Neuronal stem cell (in vitro differentiated cells): ENCODE results near the gene SNX7. TPM values are rescaled to one million over a fixed set of nuclear protein-coding genes. Genes with fewer than 3 reads are reported as not detected.
A peak's percentile ranks its signal among the peaks of the same experiment; 100 is the strongest.

Source experiments
- DNase-seq: peaks from one replicate; pipeline ENCODE4 v3.0.0-alpha.2; 2013; ENCODE audit warnings: low spot score
- H2AFZ ChIP-seq: one replicate; pipeline ENCODE4 v1.6.1; 2013; ENCODE audit warnings: mild to moderate bottlenecking, low read length, inconsistent platforms
- H2AK5ac ChIP-seq: 2 replicates; pipeline ENCODE4 v1.6.1; 2013; ENCODE audit warnings: low read depth, mild to moderate bottlenecking, inconsistent platforms, low read length, moderate library complexity, mixed read lengths
- H2BK120ac ChIP-seq: 2 replicates; pipeline ENCODE4 v1.6.1; 2013; ENCODE audit warnings: low read depth, mild to moderate bottlenecking, inconsistent platforms, low read length, moderate library complexity, mixed read lengths
- H2BK12ac ChIP-seq: one replicate; pipeline ENCODE4 v1.6.1; 2013; ENCODE audit warnings: low read length, inconsistent platforms
- H2BK15ac ChIP-seq: 2 replicates; pipeline ENCODE4 v1.6.1; 2013; ENCODE audit warnings: mild to moderate bottlenecking, low read length, inconsistent platforms, mixed read lengths
- H2BK5ac ChIP-seq: one replicate; pipeline ENCODE4 v1.6.1; 2013; ENCODE audit warnings: inconsistent platforms, mild to moderate bottlenecking, low read length, moderate library complexity
- H3K14ac ChIP-seq: one replicate; pipeline ENCODE4 v1.6.1; 2013; ENCODE audit warnings: low read length, inconsistent platforms
- H3K18ac ChIP-seq: 2 replicates; pipeline ENCODE4 v1.6.1; 2013; ENCODE audit warnings: low read length, inconsistent platforms
- H3K23ac ChIP-seq: 2 replicates; pipeline ENCODE4 v1.6.1; 2013; ENCODE audit warnings: low read depth, mild to moderate bottlenecking, mixed read lengths, low read length, inconsistent platforms; ENCODE audit not compliant: poor library complexity
- H3K27ac ChIP-seq: replicated peaks from 3 replicates; pipeline ENCODE4 v1.5.1; 2013; ENCODE audit warnings: low read length, inconsistent platforms
- H3K27me3 ChIP-seq, 3 experiments: 2 replicates each; pipeline ENCODE4 v1.6.1; 2013; ENCODE audit warnings: low read length in 3 of 3, mild to moderate bottlenecking in 2 of 3, inconsistent platforms in 1 of 3, low read depth in 1 of 3, mixed read lengths in 1 of 3, moderate library complexity in 1 of 3; ENCODE audit not compliant: control insufficient read depth in 3 of 3, insufficient read depth in 3 of 3
- H3K36me3 ChIP-seq, 2 donors: replicated peaks in 1 of 2; 2 replicates each; pipeline ENCODE4 v1.6.1; 2013; ENCODE audit warnings: low read length in 2 of 2; ENCODE audit not compliant: control insufficient read depth in 2 of 2, insufficient read depth in 2 of 2
- H3K4ac ChIP-seq: 2 replicates; pipeline ENCODE4 v1.6.1; 2013; ENCODE audit warnings: inconsistent platforms, mild to moderate bottlenecking, low read length, moderate library complexity
- H3K4me1 ChIP-seq, 2 donors: 1 replicate in 1 of 2; 2 replicates in 1 of 2; pipeline ENCODE4 v1.6.1; 2013; ENCODE audit warnings: low read length in 2 of 2, low read depth in 1 of 2; ENCODE audit not compliant: control insufficient read depth in 2 of 2, insufficient read depth in 1 of 2
- H3K4me2 ChIP-seq: one replicate; pipeline ENCODE4 v1.6.1; 2013; ENCODE audit warnings: mild to moderate bottlenecking, low read length, inconsistent platforms; ENCODE audit not compliant: insufficient read depth, poor library complexity, severe bottlenecking
- H3K4me3 ChIP-seq, 2 donors: 2 replicates each; pipeline ENCODE4 v1.5.1; 2013; ENCODE audit warnings: low read length in 2 of 2, mild to moderate bottlenecking in 2 of 2, inconsistent platforms in 1 of 2, moderate library complexity in 1 of 2
- H3K79me1 ChIP-seq: one replicate; pipeline ENCODE4 v1.6.1; 2013; ENCODE audit warnings: low read depth, mild to moderate bottlenecking, inconsistent platforms, low read length, moderate library complexity
- H3K9ac ChIP-seq: one replicate; pipeline ENCODE4 v1.6.1; 2013; ENCODE audit warnings: mild to moderate bottlenecking, low read depth, low read length, inconsistent platforms; ENCODE audit not compliant: poor library complexity
- H3K9me3 ChIP-seq, 2 donors: replicated peaks in 1 of 2; 2 replicates each; pipeline versions ENCODE3 to v1.6.1; 2013; ENCODE audit warnings: low read length in 2 of 2, mild to moderate bottlenecking in 2 of 2, inconsistent platforms in 1 of 2, low read depth in 1 of 2, mixed read lengths in 1 of 2, moderate library complexity in 1 of 2; ENCODE audit not compliant: control insufficient read depth in 2 of 2, insufficient read depth in 1 of 2
- H4K8ac ChIP-seq: one replicate; pipeline ENCODE4 v1.6.1; 2013; ENCODE audit warnings: low read depth, mild to moderate bottlenecking, inconsistent platforms, low read length, moderate library complexity
- H4K91ac ChIP-seq: one replicate; pipeline ENCODE4 v1.6.1; 2013; ENCODE audit warnings: low read length, low read depth, mild to moderate bottlenecking, inconsistent platforms; ENCODE audit not compliant: poor library complexity
- WGBS, 2 donors: extraction: QIAGEN DNeasy Blood & Tissue Kit; methylation state at CpG; one replicate each; pipeline ENCODE4 v1.1.7; 2013; ENCODE audit warnings: missing lambda C conversion rate in 2 of 2, mixed read lengths in 1 of 2; ENCODE audit not compliant: insufficient read length in 2 of 2, insufficient replicate concordance in 1 of 2; ENCODE audit errors: extremely low coverage in 2 of 2; 5-methylcytosine and 5-hydroxymethylcytosine counted together
- polyA plus RNA-seq, 2 experiments: library from polyadenylated mRNA; stranded (reverse); fragments of 200-250 nt; gene quantifications; one replicate each; pipeline ENCODE4 v1.2.3, GENCODE V29; 2013

The SNX7 gene, protein sequence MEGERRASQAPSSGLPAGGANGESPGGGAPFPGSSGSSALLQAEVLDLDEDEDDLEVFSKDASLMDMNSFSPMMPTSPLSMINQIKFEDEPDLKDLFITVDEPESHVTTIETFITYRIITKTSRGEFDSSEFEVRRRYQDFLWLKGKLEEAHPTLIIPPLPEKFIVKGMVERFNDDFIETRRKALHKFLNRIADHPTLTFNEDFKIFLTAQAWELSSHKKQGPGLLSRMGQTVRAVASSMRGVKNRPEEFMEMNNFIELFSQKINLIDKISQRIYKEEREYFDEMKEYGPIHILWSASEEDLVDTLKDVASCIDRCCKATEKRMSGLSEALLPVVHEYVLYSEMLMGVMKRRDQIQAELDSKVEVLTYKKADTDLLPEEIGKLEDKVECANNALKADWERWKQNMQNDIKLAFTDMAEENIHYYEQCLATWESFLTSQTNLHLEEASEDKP
- 32.8 TPM for polyA plus RNA-seq (2013, experiment 1 of 2)
- 32.2 TPM for polyA plus RNA-seq (2013, experiment 2 of 2)

DNA sequence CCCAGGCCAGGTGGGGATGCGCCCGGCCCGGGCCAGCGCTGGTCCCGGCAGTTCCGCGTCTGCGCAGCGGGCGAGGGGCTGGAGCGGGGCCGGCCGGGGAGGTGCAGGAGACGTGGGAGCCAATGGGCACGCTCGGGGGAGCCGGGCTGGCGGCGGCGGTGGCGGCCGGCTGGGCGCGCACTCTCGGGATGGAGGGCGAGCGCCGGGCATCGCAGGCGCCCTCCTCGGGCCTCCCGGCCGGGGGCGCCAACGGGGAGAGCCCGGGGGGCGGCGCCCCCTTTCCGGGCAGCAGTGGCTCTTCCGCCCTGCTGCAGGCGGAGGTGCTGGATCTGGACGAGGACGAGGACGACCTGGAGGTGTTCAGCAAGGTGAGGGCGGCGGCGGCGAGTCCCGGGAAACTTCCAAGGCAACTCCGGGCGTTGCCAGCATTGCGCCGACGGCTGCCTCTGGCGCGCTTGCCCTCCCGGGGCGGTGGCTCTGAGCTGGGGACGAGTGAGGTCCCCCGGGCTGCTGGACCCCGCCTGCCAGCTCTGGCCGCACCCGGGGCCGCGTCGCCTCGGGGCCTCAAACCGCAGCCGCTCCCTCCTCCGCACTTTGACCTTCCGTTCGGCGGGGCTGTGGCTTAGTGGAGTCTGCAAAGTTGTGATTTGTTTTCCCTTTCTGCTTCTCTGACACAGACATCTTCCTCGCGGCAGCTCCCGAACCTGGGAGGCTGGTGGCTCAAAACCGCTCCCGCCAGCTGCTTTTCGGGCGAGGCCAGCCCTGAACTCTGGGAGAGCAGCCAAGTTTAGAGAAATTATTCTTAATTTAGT is at the start of gene SNX7:
Gene SNX7, plus strand, starts transcription at position 178 of the 812 bp plus-strand sequence. Its CDS starts 11 bp downstream, at position 189.
- H2BK5ac ChIP-seq = peak within 1 kb of the TSS; percentile 89
- peak within 1 kb of the TSS; percentile 82 for H2BK15ac ChIP-seq
- peak within 1 kb of the TSS; percentile 84 to 87 for H3K4me3 ChIP-seq
- H3K9ac ChIP-seq = peak within 1 kb of the TSS; percentile 88
- H2BK120ac ChIP-seq = no peak within 1 kb of the TSS
- peak within 1 kb of the TSS; percentile 96 for H3K18ac ChIP-seq
- no peaks in the 10 kb centered on the region for H3K79me1 ChIP-seq
- no peak within 1 kb of the TSS for H3K27ac ChIP-seq
- H4K91ac ChIP-seq = no peak within 1 kb of the TSS
- H3K23ac ChIP-seq = peak within 1 kb of the TSS; percentile 36
- H3K4ac ChIP-seq = no peak within 1 kb of the TSS
- H2AK5ac ChIP-seq = no peak within 1 kb of the TSS
- no peak within 1 kb of the TSS for H3K14ac ChIP-seq
- no peaks in the 10 kb centered on the region for H3K9me3 ChIP-seq
- H3K36me3 ChIP-seq = no peaks in the 10 kb centered on the region
- WGBS, 2 donors = no CpG with 5 or more reads among the region's 80 CpGs
- DNase-seq = peak; percentile 74
- no peak within 1 kb of the TSS for H4K8ac ChIP-seq
- H3K27me3 ChIP-seq = peaks cover 0 to 17% (median 0%) of the 10 kb centered on the region in 3 experiments
- H2BK12ac ChIP-seq = no peak within 1 kb of the TSS
- H3K4me1 ChIP-seq = peaks cover 2% of the 10 kb centered on the region in 2 donors
- peak within 1 kb of the TSS; percentile 94 for H2AFZ ChIP-seq
- peak within 1 kb of the TSS; percentile 64 for H3K4me2 ChIP-seq

DNA sequence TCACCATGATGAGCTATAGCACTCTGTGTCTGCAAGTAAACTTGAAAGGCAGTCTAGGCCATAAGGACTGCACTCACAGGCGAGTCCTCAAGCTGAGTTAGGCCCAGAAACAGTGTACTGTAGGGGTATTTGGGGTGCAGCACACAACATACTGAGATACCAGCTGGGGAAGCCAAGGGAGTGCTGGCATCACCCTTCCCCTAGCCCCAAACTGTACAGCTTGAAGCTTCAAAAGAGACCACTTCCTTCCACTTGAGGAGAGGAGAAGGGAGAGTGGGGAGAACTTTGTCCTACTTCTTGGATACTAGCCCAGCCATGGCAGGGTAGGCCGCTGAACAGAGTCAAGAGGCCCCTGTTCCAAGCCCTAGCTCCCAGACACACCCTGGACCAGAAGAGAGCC is 24.2 kb upstream of the SNX7 start:
- Histone ChIP-seq H3K27me3 (no peaks in the 10 kb centered on the region), H3K18ac (no peak overlapping the region), H2BK12ac (no peak overlapping the region), H2BK15ac (no peak overlapping the region), H3K36me3 (no peaks in the 10 kb centered on the region), H2AK5ac (no peak overlapping the region), H3K79me1 (no peaks in the 10 kb centered on the region), H3K14ac (no peak overlapping the region), H3K4me1 (no peaks in the 10 kb centered on the region), H3K4ac (no peak overlapping the region), H4K8ac (no peak overlapping the region), H3K27ac (no peak overlapping the region), H2BK120ac (no peak overlapping the region), H2BK5ac (no peak overlapping the region), H3K9me3 (no peaks in the 10 kb centered on the region), H3K9ac (no peak overlapping the region), H2AFZ (no peak overlapping the region), H3K4me3 (no peak overlapping the region), H4K91ac (no peak overlapping the region), H3K23ac (no peak overlapping the region), H3K4me2 (no peak overlapping the region)
- WGBS, 2 donors = no CpG with 5 or more reads among the region's 2 CpGs
- DNase-seq = no peak

DNA sequence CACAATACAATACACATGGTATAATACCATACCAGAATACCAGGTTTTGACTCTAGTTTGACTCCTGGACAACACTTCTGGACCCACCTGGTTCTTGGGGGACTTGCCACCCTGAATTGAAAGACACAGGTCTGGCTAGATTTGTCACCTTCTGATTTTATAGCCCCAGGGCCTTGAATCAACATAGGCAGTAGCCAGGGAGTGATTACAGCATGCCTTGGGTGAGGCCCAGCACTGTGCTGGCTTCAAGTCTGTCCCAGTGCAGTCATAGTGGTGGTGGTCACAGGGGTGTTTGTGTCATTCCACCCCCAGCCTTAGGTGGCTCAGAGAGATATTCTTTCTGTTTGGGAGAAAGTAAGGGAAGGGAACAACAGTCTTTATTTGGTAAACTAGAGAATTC is 23.3 kb upstream of the SNX7 start:
- Histone ChIP-seq H3K79me1 (no peaks in the 10 kb centered on the region), H3K27ac (no peak overlapping the region), H3K4ac (no peak overlapping the region), H3K9ac (no peak overlapping the region), H3K18ac (no peak overlapping the region), H3K36me3 (no peaks in the 10 kb centered on the region), H3K27me3 (no peaks in the 10 kb centered on the region), H3K4me2 (no peak overlapping the region), H2BK12ac (no peak overlapping the region), H3K4me1 (no peaks in the 10 kb centered on the region), H3K14ac (no peak overlapping the region), H3K4me3 (no peak overlapping the region), H2AFZ (no peak overlapping the region), H2AK5ac (no peak overlapping the region), H2BK5ac (no peak overlapping the region), H2BK15ac (no peak overlapping the region), H3K23ac (no peak overlapping the region), H3K9me3 (no peaks in the 10 kb centered on the region), H2BK120ac (no peak overlapping the region), H4K8ac (no peak overlapping the region), H4K91ac (no peak overlapping the region)
- no peak for DNase-seq

DNA sequence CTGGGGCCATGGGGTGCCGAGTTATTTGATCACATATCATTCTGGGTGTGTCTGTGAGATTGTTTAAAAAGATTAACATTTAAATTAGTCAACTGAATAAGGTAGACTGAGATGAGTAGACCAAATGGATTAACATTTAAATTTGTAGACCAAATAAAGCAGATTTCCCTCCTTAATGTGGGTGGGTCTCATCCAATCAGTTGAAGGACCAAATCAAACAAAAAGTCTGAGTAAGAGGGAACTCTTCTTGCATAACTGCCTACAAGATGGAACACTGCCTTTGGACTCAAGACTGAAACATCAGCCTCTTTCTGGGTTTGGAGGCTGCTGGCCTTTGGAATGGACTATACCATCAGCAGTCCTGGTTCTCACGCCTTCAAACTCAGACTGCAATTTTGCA is 17.0 kb upstream of the SNX7 start:
- Histone ChIP-seq H2AK5ac (no peak overlapping the region), H3K36me3 (no peaks in the 10 kb centered on the region), H2AFZ (no peak overlapping the region), H3K79me1 (no peaks in the 10 kb centered on the region), H3K18ac (no peak overlapping the region), H3K4ac (no peak overlapping the region), H3K9ac (no peak overlapping the region), H3K4me3 (no peak overlapping the region), H2BK12ac (no peak overlapping the region), H2BK120ac (no peak overlapping the region), H3K27ac (no peak overlapping the region), H3K9me3 (peaks cover 0 to 5% of the 10 kb centered on the region in 2 donors), H4K91ac (no peak overlapping the region), H3K23ac (no peak overlapping the region), H3K14ac (no peak overlapping the region), H3K4me1 (no peaks in the 10 kb centered on the region), H2BK5ac (no peak overlapping the region), H2BK15ac (no peak overlapping the region), H4K8ac (no peak overlapping the region), H3K27me3 (no peaks in the 10 kb centered on the region), H3K4me2 (no peak overlapping the region)
- no CpG with 5 or more reads among the region's 2 CpGs for WGBS, 2 donors
- DNase-seq = no peak
